Bone marrow (tissue), 2 donors: ENCODE data around the gene CARMIL3.

ENCODE experiments used
- DNase-seq, 2 donors: peaks; one replicate each; lab custom pipeline; 2025; lab: John Stamatoyannopoulos, UW

The CARMIL3 gene

DNA sequence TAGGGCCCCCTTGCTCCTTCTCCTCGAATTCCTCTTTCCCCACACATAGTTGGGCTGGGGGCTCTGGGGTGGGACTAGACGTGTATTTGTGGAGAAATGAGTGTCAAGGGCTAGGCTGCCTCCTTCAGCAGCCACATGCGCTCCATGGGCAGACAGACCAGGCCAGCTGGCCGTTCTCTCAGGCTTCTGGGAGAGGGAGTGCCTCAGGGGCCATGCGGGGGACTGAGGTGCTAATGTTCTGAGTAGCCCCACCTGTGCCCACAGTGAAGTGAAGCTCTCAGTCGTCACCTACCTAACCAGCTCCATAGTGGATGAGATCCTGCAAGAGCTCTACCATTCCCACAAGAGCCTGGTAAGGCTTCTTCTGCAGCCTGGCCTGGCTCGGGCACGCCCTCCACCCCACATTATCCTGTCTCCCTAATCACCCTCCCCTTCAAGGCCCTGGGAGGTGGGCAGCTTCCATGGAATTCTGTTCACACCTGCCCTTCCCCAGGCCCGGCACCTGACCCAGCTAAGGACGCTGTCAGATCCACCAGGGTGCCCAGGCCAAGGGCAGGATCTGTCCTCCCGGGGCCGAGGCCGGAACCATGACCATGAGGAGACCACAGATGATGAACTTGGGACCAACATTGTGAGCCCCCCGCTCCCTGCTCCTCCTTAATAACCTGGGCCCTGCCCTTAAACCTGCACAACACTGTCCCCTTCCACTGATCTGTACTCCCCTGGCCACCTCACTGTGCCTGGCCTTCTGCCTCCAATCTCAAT is 10.6 kb downstream of the CARMIL3 start:
- DNase-seq = no peak

DNA sequence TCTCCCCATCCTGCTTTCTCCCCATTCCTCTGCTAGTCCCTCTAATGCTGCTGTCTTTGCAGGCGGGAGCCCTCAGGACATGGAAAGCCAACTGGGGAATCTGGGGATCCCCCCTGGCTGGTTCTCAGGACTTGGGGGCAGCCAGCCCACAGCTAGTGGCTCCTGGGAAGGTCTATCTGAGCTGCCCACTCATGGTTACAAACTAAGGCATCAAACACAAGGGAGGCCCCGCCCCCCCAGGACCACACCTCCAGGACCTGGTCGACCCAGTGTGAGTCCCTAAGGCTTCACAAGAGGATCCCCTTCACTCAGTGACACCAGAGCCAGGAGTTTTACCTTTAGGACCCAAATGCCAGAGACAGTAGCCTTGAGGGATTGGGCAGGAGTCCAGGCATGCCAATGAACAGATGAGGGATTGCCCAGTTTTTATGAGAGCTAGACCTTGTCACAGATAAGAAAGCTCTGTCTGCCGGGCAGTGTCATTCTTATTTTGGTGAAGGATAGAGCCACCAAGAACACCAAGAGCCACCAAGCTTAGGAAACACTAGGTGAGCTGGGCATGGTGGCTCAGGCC is 11.5 kb downstream of the CARMIL3 start:
- DNase-seq = no peak

DNA sequence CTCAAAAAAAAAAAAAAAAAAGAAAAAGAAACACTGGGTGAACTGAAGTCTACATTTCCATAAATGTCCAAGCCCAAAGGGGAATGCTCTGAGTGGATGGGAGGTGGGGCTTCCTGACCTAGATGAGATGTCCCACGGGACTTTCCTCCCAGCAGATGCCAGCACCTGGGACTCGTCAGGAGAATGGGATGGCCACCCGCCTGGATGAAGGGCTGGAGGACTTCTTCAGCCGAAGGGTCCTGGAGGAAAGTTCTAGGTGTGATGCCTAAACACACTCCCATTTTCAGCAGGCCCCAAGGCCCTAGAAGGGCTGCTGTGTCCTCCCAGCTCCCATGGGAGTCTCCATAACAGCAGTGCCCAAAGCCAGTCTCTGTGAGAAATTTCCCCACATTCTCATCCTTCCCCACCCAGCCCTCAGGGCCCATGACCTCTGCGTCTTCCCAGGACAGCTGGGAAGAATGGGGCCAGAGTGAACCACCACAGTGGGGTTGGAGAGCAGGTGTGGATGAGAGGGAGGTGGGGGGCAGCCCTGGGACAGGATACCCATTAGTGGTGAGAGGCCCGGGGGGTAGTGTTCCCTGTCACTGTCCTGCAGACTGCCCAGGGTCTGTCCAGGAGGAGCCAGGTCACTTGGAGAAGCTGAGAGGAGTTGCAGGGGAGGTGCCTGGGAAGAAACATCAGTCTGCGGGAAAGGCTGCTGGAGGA is 12.4 kb downstream of the CARMIL3 start:
- DNase-seq = no peak

DNA sequence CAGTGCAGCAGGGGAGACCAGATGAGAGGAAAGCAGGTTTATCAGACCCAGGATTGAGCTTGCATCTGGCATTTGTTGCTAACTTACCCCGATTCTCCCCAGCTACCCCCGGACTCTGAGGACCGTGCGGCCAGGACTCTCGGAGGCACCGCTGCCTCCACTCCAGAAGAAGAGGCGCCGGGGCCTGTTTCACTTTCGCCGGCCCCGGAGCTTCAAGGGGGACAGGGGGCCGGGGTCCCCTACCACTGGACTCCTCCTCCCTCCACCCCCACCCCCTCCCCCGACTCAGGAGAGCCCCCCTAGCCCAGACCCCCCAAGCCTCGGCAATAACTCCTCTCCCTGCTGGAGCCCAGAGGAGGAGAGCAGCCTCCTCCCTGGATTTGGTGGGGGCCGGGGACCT is 13.0 kb downstream of the CARMIL3 start:
- no peak for DNase-seq

DNA sequence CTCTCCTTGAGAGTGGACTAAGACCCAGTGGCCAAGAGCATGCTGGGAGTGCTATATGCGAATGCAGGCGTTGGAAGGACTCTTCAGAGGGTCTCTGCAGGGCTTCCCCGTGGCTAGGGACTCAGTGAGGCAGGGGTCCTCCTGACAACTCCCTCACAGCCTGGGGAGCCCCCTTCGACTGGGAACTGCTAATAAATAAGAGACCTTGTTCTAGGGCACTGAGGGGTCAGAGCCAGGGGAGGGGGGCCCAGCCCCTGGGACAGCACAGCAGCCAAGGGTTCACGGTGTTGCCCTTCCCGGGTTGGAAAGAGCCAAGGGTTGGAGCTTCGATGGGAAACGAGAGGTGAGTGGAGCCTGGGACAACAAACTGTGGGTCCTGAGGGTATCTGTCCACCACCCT is 13.6 kb downstream of the CARMIL3 start:
- no peak for DNase-seq

DNA sequence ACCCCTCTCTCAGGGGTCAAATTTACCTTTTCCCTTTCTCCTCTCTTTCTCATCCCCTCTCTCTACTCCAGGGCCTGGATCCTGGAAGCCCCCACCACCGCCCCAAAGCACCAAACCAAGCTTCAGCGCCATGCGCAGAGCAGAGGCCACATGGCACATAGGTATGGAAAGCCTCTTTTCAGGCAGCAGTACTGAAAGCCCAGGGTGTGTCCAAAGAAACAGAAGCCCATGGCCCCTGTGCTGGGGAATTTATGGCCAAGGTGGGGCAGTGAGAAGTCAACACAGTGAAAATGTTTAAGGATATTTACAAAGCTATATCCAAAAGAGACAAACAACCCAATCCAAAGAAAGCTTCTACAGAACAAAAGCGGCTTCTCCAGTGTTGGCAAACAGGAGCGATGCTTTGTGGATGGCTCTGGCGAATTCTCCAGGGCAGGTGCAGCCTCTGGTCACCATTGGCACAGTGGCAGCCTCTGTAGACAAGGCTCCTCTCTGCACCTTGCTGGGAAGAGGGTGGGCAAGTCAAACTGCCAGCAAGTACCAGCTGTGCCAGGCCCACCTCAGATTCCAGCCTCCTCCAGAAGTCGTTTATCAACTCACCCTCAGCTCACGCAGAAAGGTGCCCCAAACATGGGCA is 14.8 kb downstream of the CARMIL3 start:
- DNase-seq = no peak

DNA sequence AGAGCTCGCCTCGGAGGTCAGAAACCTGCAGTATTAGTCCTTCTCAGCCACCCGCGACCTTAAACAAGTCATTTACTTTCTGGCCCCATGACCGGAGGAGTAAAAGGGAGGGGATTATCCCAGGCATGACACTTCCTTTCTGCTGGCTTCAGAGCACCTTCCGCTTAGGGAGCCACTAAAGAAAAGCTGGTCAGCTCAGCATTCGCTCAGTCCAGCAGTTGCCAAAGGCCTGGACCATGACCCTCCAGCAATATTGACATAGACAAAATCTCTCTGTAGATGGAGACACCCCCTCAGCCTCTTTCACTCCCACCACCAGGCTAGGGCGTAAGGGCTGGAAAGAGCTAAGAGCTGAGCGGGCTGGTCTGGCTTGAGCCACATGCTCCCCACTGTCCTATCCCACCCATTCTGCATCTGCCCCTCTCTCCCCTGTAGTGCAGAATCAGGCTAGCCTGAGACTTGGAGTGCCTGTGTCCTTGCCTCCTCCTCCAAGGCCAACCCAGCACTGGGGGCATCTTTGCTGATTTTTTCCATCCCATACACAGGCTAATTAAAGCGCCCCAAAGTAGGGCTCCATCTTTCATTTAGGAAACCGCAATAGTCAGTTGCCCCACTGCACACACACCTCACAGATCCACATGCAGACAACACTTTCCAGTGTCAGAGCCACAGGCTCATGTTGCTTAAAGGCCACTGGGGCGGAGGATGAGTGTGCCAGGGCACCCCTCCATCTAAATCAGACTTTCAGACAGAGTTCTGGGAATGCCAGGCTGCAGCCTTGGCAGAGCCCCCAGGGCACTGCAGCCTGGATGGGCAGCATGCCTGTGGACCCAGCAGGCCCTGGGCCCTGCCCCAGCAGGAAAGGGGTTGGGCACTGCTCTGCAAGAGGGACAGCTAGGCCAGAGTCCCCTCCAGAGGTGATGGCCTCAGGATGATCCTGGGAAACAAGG is 15.6 kb downstream of the CARMIL3 start:
- DNase-seq = no peak

DNA sequence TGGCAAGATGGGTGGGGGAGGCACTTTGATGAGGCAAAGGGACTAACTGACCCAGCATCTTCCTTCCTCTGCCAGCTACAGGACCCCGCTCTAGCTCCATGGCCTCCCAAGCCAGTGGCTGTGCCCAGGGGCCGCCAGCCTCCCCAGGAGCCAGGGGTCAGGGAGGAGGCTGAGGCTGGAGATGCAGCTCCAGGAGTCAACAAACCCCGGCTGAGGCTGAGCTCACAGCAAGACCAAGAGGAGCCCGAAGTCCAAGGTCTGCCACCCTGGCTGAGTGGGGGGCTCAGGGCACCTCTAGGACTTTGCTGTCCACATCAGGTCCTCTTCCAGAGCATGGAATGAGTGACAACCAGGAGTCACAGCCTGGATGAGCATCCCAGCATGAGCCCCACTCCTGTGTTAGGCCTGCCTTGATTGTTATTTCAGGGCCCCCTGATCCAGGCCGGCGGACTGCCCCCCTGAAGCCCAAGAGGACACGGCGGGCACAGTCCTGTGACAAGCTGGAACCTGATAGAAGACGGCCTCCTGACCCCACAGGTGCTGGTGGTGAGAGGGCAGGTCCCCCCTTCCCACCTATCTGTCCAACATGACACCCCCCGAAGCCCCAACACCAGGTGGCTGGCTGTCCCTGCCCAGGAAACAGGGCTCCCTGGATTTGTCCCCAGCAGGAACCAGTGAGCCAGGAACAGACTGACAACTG is 17.1 kb downstream of the CARMIL3 start:
- DNase-seq = no peak

DNA sequence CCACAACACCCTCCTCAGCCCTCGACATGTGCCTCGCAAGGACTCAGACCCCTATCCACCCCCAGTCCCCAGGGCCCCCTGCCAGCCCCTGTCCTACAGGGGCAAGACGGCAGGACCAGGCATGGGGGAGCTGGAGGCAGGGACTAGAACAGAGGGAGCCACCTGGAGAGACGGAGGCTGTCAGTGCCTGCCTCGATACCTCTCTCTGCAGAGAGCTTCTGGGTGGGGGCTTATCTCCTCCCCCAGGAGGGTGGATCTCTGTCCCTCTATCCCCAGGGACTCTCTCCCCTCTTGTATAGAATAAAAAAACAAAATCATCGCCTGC is 17.6 kb downstream of the CARMIL3 start:
- DNase-seq = no peak

DNA sequence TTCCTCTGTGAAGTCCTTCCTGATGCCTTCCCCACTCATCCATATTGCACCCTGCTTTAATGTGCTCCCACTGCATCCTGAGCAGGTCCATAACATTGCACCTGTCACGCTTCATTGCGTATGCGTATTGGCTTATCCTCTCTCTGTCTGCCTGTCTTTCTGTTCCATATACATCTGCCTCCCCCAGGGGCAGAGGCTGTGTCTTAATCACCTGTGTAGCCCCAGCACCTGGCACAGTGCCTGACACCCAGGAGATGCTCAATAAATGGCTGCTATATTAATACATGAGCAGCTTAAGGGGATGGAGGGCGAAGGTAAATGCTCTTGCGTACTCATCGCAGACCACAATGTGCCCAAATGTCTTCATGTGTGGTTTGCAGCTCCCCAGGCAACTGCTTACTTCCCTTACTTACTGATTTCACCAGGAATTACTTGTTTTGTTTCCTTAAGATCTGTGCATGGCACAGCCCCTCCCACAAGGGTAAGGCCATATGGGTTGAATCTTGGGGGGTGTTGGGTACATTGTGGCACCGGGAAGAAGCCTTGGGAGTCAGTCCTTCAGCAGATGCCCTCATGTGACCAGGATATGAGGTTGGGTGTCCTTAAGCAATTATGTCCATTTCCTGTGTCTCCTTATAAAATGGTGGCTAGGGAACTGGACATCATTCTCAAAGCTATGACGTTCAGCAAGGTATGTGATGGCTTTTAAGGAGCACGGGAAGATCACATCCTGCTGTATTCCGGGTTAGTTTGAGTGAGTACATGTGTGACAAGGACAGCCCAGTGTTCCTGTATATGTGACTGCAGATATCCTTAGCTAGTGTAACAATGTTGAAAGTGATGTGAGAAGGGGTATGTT is 18.7 kb downstream of the CARMIL3 start:
- DNase-seq = no peak

DNA sequence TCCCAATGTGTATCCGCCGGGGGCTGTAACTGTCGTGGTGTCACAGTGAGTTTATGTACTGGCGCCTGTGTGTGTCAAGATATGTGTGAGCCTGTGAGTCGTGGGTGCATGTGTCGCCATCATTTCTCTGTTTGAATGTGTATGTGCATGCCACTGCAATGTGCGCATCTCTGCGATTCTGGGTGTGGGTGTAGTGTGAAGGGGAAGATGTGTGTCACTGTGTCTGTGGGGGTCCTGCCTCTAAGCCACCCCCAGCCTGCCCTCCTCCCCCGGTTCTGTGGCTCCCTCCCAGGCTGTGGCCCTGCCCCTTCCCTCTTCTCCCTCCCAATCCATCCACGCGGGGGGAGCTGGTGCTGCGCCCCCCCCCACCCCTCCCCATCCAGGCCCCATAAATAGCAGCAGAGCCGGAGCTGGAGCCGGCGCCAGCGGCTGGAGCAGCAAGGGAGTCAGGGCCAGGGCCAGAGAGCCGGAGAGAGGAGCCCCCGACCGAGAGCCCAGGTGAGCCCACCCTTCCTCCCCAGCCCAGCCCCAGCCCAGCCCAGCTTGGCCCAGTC is 19.4 kb downstream of the CARMIL3 start, which contains the start of gene CPNE6:
TSS of gene CPNE6 (plus strand) at position 419 of the 554 bp plus-strand sequence. CDS start 1,375 bp downstream, outside the sequence.
- no peak for DNase-seq

DNA sequence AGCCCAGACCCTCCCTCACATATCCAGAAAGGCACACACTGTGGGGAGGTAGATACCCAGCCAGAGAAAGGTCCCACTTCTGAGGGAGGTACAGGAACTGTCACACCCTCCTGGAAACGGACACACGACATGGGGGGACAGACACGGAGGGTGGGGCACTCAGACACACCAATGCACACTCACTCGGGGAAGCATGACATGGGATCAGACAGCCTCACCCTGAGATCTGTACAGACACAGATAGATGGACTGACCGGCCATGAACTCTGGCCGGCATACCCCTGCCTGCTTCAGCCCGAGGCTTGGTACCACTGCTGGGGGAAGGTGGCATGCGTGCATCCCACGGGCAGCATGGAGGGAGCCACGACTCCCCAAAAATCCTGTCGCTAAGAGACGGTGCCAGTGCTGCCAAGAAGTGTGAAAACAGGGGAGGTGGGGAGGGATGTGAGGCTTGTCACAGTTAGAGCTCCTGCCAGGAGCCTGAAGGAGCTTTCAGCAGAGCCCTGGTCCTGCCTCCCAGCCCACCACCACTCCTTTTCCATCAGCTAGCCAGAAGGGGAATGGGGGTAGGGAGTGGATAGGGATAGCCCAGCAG is 20.1 kb downstream of the CARMIL3 start:
- no peak for DNase-seq

DNA sequence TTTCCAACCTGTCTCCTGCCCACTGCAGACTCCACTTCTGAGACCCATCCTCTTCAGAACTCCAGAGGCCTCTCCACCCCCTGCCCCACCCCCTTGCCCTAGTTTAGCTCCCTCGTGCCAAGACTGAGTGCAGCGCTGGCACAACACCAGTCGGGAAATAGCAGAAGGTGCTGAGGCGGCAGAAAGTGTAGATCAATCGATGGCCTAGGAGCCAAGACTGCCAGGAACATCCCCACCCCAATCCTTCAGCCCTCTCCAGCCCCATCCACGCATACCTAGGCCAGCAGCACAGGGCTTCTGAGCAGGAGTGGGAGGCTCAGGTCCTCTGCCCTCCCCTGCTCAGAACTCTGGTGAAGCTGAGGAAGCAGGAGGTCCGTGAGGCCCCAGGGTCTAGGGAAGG is 20.6 kb downstream of the CARMIL3 start:
- no peak for DNase-seq

DNA sequence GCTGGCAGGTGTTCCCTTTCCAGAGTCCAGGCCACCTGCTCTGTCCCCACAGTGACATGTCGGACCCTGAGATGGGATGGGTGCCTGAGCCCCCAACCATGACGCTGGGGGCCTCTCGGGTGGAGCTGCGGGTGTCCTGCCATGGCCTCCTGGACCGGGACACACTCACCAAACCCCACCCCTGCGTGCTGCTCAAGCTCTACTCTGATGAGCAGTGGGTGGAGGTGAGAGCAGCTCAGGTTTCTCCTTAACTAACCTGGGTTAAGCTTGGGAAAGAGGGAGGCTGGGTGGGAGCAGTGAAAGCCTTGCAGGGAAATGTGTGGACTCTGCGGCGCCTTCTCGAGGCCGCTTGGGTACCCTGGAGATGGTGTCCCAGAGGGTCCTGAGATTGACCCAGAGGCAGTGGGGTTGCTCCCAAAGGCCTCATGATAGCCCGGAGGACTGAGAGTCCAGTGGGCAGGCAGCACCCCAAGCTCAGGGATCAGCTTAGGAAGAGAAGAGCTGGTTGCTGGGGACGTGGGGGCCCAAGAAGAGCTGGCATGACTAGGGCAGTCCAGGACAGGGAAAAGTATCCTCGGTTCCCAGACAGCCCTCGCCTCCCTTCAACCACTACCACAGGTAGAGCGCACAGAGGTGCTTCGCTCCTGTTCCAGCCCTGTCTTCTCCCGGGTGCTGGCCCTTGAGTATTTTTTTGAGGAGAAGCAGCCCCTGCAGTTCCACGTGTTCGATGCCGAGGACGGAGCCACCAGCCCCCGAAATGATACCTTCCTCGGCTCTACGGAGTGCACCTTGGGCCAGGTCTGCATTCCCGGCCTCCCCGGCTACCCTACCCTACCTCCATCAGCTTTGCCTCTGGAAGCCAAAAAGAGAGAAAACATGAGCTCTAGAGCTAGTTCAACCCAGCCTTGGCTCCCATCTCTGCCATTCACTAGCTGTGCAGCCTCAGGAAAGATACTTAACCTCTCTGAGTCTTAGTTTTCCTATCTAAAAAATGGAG is 21.4 kb downstream of the CARMIL3 start:
- DNase-seq = no peak

DNA sequence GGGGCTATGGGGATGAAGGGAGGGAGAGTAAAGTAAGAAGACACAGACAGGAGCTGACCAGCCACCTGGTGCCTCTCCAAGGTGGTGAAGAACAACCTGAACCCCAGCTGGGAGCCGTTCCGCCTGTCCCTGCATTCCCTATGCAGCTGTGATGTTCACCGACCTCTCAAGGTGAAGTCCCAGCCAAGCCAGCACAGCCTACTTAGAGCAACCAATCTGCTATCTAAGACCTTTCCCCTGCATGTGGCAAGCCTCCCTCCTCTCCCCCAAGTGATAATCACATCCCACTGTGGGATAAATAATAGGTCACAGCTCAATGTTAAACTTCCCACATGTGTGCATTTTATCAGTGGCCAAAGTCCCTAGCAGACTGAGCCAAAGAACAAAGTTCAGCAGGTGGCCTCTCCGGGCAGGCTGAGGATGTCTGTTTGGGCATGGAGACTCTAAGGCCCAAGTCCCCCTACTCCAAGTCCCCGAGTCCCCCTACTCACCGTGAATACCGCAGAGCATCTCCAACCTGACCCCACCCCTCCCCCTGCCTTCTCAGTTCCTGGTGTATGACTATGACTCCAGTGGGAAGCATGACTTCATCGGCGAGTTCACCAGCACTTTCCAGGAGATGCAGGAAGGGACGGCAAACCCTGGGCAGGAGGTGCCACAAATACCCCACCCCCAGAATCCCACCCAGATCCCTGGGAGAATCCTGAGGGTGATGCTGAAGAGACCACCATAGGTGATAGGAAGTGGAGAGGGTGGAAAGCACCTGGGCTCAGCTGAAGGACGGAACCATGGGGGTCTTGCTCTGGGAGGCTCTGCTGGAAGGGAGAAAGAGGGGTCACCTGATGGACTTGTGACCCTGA is 23.0 kb downstream of the CARMIL3 start:
- no peak for DNase-seq

DNA sequence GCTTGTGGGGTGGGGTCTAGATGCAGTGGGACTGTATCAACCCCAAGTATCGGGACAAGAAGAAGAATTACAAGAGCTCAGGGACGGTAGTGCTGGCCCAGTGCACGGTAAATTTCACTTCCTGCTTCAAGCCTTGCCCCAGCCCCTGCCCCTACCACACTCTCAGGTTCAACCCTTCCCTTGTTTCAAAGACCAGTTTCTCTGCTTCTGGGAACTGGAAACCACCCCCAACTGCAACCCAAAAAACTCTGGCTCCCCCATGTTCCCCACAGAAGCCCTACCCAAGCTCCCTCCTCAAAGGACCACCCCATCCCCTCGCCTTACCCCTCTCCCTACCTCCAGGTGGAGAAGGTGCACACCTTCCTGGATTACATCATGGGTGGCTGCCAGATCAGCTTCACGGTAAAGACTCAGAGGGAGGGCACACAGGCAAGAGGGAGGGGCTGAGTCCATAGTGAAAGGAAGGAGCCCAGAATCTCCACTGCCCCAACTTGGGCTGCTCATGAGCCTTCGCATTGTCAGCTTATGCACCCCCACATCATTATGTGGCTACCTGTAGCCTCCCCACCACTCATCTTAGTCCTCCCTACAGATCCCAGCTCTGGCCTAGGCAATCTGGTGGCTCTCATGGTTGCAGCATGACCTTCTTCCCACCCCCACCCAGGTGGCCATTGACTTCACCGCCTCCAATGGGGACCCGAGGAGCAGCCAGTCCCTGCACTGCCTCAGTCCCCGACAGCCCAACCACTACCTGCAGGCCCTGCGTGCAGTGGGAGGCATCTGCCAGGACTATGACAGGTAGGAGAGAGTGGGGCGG is 23.9 kb downstream of the CARMIL3 start:
- no peak for DNase-seq

DNA sequence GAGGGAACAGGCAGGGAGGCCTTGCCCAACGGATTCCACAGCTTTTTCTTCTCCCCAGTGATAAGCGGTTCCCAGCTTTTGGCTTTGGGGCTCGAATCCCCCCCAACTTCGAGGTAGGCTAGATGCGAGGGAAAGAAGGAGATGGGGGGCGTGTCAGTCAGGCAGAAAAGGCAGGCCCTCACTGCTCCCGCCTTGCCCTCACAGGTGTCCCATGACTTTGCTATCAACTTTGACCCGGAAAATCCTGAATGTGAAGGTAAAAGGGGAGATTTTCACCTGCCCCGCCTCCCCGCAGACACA is 24.4 kb downstream of the CARMIL3 start:
- no peak for DNase-seq
